ENCODE results near the gene LYZL1. TPM values are rescaled to one million over a fixed set of nuclear protein-coding genes. Genes with fewer than 3 reads are reported as not detected.
A peak's percentile ranks its signal among the peaks of the same experiment; 100 is the strongest.
"Not testable (repeated sequence)": the region's sequence is repeated elsewhere in the genome, so short reads cannot be mapped to it uniquely, and the experiment has no call there.

The LYZL1 gene
- total RNA-seq, 1 donor from 2014 or later, result not detected

DNA sequence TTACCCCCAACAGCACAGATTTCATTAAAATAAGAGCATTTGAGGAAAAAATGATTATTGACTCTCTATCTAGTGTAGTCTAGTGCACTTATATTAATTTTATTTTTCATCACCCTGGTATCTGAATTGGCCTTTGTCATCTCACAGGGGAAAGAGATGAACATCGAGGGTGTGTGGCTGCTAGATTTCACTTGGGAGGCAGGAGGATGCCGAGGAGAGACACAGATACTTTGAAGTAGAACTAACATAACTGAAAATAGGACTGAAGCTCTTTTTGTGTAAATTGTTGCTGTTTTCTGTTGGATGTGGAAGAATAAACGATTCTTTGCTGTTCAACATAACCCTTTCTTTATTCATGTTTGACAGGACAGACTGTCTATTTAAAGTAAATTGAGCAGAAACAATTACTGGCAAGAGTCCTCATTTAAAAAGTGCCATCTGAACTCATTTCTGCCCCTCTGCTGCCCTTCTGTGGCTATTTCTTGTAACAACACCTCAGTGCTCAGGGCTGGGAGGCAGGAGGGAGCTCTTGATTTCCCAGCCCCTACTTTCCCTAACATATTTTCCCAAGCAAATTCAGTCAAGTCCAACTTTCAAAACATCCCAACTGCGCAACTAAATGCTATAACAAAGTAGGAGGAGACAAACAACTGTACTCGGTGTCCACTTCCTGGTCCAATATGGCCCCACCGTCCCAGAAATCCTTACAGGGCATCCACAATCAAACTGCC, 15.6 kb downstream of the LYZL1 start:
- peak; percentile 37 for DNase-seq (ENCODE audit: extremely low read depth, low read depth, low spot score)

DNA sequence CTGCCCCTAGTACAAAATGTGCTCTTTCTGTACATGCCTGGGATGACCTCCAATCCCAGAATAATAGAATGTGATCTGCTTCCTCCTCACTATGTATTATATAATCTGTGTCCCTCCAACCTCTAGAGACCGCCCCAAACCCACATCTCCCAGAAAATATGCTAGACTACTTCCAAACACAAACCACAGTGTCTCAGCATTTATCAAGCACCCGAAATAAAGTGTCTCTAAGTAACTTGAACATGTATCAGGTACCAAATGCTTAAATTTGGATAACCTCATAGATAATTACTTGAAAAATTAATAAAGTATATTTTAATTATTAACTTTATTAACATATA, 16.1 kb downstream of the LYZL1 start:
- DNase-seq (ENCODE audit: extremely low read depth, low read depth, low spot score), result no peak

DNA sequence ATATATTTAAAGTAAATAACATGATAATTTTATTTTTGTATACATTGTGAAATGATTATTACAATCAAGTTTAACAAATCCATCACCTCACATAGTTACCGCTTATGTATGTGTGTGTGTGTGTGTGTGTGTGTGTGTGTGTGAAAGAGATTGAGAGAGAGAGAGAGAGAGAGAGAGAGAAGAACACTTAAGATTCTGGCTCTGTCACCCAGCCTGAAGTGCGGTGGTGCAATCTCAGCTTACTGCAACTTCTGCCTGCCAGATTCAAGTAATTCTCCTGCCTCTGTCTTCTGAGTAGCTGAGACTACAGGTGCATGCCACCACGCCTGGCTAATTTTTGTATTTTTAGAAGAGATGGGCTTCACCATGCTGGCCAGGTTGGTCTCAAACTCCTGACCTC, 17.8 kb downstream of the LYZL1 start:
- no peak for DNase-seq (ENCODE audit: extremely low read depth, low read depth, low spot score)

GRCh38 chr10:29308142-29308541, 19.3 kb downstream of the LYZL1 start:
- DNase-seq (ENCODE audit: extremely low read depth, low read depth, low spot score), result not testable (repeated sequence)

DNA sequence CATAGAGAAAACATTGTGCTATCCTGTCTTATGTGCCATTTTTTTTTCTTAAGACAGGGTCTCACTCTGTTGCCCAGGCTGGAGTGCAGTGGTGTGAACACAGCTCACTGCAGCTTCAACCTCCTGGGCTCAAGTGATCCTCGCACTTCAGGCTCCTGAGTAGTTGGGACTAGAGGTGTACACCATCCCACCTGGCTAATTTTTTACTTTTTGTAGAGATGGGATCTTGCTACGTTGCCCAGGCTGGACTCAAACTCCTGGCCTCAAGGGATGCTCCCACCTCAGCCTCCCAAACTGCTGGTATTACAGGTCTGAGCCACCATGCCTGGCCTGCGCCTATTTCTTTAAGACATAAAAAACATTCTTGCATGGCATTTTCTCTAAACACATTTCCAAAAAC, 20.6 kb downstream of the LYZL1 start:
- no peak for DNase-seq (ENCODE audit: extremely low read depth, low read depth, low spot score)

- not testable (repeated sequence) for DNase-seq (ENCODE audit: extremely low read depth, low read depth, low spot score)
These were observed 21.6 kb downstream of the LYZL1 start for GRCh38 chr10:29310463-29310862.

GRCh38 chr10:29313071-29313470, 24.2 kb downstream of the LYZL1 start:
- DNase-seq (ENCODE audit: extremely low read depth, low read depth, low spot score), result no peak

DNA sequence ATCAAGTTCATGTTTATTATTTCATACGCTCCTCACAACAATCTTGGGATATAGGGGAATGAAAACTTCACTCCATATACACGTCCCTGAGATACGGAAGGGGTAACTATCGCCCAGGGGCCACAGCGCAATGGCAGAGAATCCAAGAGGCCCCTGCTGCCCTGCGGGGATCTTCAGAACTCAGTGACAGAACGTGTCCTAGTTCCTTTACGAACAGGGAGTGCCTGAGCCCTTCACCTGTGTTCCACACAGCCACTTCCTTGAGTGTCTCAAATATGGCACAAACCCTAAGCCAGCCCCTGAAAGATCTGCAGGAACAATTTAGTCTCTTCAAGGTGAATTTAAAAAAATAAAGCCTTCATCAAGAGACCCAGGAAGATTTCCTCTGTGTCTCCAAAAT, 25.9 kb downstream of the LYZL1 start:
- DNase-seq (ENCODE audit: extremely low read depth, low read depth, low spot score), result no peak

DNA sequence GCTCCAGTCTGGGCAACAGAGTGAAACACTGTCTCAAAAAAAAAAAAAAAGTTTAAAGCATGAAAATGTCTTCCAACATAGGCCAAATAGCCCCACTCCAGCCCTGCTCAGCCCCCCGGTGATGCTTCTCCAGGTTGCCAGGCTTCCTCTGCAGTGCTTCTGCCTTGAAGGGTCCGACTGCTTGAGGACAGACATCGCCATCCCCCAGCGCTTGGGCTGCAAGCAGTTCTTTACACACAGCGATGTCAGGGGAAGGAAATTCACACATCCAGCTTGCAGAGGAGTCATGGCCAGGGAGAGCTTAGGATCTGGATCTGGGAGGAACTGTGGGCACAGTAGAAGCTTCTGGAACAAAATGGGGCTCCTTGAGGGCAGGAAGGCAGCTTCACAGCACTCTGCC, 26.9 kb downstream of the LYZL1 start:
- DNase-seq (ENCODE audit: extremely low read depth, low read depth, low spot score), result no peak

GRCh38 chr10:29316308-29317026, 27.6 kb downstream of the LYZL1 start:
- DNase-seq (ENCODE audit: extremely low read depth, low read depth, low spot score), result no peak

GRCh38 chr10:29317027-29317420, 28.2 kb downstream of the LYZL1 start:
- DNase-seq (ENCODE audit: extremely low read depth, low read depth, low spot score), result no peak

- DNase-seq (ENCODE audit: extremely low read depth, low read depth, low spot score), result no peak
These were observed 28.7 kb downstream of the LYZL1 start for GRCh38 chr10:29317423-29318021.

DNA sequence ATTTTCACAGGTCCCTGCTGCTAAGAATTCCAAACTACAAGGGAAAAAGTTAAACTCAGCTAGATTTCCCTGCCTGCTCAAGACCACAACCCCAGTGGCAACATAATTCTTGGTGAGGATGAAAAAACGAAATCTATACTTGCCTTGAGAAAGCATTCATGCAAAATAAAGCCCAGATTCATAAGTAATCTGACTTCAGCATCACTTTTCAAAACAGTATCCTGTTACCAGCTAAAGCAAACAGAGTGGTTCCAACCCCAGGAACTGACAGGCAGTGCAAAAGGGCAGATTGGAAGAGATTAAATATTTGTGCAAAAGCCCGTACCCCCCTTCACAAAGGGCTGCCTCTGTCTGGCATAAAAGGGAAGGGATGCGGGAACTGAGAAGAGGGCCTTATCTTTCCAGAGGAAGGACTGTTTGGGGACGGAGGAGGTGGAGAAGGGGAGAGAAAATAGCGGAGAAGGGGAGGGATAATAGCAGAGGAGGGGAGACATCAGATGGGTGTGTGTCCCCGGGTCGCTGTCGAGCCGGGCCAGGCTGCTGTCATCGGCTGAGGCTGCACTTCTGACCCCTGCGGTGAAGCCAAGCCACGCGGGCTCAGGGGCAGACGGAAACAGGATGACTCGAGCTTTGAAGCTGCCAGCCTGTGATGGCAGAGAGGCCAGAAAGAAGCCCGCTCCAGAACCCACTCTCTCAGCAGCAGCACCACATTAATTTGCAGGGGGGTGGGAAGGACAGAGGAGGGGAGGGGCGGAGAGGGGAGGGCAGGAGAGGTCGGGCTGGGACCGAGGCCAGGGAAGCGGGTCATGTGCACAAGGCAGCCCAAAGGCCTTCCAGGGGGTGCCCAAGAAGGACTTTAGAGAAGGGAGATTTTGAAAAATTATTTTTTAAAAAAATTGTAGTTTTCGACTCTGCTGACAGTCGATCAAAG, 29.5 kb downstream of the LYZL1 start:
- DNase-seq (ENCODE audit: extremely low read depth, low read depth, low spot score), result not testable (repeated sequence)

GRCh38 chr10:29319205-29319781, 30.4 kb downstream of the LYZL1 start:
- no peak for DNase-seq (ENCODE audit: extremely low read depth, low read depth, low spot score)

DNA sequence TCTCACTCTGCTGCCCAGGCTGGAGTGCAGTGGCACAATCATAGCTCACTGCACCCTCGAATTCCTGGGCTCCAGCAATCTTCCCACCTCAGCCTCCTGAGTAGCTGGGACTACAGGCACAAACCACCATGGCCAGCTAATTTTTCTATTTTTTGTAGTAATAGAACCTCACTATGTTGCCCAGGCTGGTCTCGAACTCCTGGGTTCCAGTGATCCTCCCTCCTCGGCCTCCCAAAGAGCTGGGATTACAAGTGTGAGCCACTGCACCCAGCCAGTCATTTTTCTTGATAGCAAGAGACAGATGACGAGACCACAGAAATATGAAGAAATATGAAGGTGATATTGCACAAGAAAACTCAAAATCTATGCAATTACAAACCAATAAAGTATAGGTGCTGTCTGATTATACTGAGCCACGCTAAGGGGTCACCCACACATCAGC, 31.8 kb downstream of the LYZL1 start:
- DNase-seq (ENCODE audit: extremely low read depth, low read depth, low spot score), result not testable (repeated sequence)

GRCh38 chr10:29321656-29322055, 32.8 kb downstream of the LYZL1 start:
- no peak for DNase-seq (ENCODE audit: extremely low read depth, low read depth, low spot score)

DNA sequence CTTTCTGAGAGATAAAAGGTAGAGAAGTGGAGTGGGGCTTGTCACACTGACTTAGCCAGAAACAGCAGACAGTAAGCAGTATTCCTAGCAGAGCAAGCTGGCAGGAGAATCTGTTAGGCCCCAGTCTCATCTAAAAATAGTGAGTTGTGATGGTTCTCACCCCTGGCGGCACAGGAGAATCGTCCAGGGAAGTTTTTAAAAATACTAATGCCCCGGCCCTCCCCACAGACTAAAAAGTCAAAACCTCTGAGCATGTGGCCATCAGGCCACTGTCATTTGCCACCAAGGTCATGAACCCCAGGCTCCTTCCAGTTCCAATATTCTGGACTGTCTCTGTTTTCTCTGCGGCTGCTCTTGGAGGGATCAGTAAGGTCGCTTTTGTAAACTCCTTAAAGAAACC, 34.0 kb downstream of the LYZL1 start:
- DNase-seq (ENCODE audit: extremely low read depth, low read depth, low spot score), result no peak

DNA sequence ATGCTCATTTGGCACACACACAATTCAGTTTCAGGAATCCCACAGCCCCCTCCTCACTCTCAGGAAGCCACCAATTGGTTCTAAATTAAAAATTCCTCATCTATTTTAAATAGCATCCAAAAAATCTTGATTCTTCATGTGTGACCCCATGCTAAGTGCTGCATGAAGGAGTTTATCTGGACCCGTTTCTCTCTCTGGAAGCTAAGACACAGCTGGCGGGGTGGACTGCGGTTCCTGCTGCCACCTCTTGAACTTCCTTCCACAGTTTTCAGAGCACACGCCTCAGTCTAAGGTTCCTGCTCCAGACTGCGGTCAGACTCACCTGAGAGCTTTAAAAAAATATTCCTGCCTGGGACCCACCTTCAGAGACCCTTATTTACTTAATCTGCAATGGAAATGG, 34.5 kb downstream of the LYZL1 start:
- no peak for DNase-seq (ENCODE audit: extremely low read depth, low read depth, low spot score)

GRCh38 chr10:29324220-29324841, 35.5 kb downstream of the LYZL1 start:
- DNase-seq (ENCODE audit: extremely low read depth, low read depth, low spot score), result no peak

DNA sequence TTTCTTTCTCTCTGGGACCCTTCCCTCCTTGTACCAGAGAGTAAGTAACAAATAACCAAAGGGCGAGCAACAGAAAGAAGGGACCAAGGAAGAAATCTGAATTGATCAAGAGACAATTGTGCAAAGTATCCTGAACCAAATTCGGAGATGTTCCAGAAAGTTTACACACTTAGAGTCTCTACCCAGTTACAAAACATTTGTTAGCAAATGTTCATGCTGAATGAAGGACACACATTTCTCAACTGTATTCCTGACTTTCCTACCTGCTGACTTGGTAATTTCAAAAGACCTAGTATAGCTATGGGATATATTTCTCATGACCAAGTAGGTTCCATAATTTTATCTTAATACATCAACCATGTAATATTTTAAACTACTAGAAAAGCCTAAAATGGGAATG, 37.4 kb downstream of the LYZL1 start:
- DNase-seq (ENCODE audit: extremely low read depth, low read depth, low spot score), result no peak

Measured in glomerular endothelial cell (primary cell).